C4-2B (cell line): ENCODE data around the gene TSPAN15.

Experiments
- H3K27ac ChIP-seq: fragments of 450-650 bp; 2 replicates; pipeline ENCODE4 v1.5.1; 2017
- ZFX ChIP-seq: fragments of 450-650 bp; IDR thresholded peaks from 2 replicates; pipeline ENCODE4 v1.6.1; 2017
- TF ChIP-seq, protein P1 (sequence below): fragments of 450-650 bp; conservative IDR thresholded peaks from 2 replicates; pipeline ENCODE4 v1.5.1; 2017; ENCODE audit warnings: mild to moderate bottlenecking

Gene TSPAN15

DNA sequence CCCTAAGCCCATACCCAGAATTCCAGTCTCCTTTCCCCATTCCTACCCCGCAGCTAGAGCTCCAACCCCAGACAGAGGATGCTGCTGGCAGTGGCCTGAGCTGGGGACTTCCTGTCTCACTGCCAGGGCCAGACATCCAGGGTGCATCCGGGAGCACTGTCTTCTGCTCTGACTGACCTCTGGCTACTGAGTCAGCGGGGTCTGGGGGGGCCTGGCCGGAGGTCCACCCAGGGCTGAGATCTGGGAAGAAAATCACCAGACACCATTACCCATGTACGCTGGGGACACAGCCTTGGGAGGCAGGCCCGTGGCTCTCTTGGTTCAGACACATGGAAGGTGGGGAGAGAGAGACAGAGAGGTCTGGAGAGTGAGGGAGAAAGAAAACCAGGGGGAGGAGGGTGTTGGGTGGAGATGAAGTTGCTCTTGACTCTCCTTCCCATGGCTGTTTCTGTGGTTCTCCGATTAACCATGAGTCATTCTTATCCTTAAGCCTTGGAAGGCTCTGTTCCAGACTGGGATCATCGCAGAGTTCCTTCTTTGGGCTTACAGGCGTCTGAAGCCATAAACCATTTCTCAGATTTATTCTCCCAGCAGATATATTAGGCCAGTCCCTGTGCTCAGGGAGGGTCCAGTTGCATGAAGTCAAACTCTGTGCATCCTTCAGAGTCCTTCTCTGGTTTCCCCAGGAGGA, 23.6 kb downstream of the TSPAN15 start:
- H3K27ac ChIP-seq: no peak overlapping the region
- TF ChIP-seq ZFX: no peak
- TF ChIP-seq, protein P1, sequence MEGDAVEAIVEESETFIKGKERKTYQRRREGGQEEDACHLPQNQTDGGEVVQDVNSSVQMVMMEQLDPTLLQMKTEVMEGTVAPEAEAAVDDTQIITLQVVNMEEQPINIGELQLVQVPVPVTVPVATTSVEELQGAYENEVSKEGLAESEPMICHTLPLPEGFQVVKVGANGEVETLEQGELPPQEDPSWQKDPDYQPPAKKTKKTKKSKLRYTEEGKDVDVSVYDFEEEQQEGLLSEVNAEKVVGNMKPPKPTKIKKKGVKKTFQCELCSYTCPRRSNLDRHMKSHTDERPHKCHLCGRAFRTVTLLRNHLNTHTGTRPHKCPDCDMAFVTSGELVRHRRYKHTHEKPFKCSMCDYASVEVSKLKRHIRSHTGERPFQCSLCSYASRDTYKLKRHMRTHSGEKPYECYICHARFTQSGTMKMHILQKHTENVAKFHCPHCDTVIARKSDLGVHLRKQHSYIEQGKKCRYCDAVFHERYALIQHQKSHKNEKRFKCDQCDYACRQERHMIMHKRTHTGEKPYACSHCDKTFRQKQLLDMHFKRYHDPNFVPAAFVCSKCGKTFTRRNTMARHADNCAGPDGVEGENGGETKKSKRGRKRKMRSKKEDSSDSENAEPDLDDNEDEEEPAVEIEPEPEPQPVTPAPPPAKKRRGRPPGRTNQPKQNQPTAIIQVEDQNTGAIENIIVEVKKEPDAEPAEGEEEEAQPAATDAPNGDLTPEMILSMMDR: no peak

DNA sequence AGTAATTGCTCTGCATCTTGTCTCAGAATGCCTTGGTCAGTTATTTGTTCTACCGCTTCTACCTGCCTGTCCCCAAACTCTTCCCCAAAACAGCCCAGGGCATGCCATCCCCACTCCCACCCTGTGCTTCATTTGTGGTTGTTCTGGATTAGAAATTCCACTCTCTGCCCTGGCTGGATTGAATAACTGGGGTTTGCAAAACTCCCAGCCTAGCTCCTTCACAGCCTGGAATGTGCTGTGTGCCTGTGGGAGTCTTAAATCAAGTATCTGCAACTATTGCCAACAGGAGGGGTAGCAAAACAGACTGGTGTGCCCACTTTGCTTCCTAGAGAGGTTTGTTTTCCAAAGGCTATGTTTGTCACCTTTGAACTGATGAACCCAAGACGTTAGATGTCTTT, 24.2 kb downstream of the TSPAN15 start:
- no peak overlapping the region for H3K27ac ChIP-seq
- TF ChIP-seq, protein P1: no peak
- no peak for TF ChIP-seq ZFX

DNA sequence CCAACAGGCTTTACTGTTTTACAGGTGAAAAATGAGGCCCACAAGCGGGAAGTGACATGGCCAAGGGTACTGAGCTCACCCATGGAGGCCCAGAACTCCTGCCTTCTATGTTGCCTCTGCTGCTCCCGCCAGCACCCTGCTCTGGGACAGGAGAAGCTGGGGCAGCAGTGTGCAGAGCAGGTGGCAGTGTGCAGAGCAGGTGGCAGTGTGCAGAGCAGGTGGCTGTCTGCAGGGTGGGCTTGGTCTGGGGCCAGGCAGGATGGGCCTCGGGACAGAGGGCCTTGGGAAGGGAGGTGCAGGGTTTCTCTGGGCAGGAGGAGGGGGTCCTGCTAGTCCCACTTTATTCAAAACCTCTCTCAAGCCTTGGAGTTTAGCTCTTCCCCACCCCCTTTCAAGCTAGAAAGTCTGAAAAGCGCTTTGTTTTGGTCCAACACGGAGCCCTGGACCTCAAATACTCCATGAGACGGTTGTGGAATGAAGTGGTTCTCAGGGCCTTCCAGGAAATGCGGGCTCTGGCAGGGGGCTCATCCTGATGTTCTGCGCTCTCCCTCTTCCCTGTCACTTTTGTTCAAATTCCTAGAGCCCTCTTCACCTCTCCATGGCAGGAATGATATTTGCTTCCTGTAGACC, 26.8 kb downstream of the TSPAN15 start:
- no peak overlapping the region for H3K27ac ChIP-seq
- no peak for TF ChIP-seq ZFX
- TF ChIP-seq, protein P1: no peak

DNA sequence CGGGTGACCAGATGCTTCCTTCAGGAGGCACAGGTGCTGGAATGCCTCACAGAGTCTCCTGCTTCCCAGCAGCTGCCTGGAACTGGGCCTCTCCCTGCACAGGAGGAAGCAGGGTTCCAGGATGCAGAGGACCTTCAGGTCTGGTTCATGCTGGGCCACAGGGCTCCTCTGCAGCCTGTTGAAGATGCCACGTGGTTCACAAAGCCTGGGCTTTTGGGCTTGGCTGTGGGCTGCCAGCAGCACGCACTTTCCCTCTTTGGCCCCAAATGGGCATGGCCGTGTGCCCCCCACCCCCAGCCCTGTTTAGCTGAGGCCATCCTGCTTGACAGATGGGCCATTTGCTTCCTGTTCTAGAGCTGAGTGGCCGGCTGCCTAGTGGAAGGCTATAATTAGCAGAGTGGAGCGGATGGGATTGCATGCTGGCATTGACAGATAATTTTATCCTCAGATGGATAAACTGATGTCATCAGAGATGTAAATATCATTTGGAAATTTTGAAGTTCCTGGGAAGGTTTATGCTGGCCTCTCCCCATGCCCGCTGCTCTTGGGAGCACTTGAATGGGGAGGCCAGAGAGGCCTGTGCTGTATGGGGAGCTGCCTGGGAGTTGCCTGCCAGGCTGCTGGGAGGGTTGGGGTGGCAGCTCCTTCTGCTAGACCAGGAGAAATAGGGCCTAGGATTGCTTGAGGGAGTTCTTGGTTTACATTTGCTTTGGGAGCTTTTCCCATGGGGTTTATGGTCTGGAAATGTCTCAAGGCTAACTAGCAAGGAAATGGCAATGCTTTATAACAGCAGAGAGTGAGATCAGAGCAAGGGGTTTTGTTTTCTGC, 28.2 kb downstream of the TSPAN15 start:
- peak overlapping the region; percentile 2; the same call in 1 of the 2 replicates for H3K27ac ChIP-seq

DNA sequence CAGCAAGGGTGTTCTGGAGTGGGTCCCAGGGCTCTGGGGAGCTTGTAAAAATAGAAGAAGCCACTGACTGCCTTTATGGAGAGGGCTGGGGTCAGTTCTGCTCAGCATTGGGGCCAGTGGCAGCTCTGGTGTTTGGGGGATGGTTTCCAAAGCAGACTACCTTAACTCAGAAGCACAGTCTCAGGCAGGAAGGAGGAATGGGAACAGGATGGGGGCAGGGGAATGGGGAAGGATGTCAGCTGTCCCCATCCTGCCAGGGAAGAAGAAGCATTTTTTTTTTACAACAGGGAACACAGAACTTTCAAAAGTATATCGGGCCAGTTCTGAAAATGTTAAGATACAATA, 28.8 kb downstream of the TSPAN15 start:
- TF ChIP-seq, protein P1: no peak
- no peak for TF ChIP-seq ZFX
- H3K27ac ChIP-seq: peak overlapping the region; percentile 2; the same call in 1 of the 2 replicates

More for the DNA sequence above, 28.2 kb downstream of the TSPAN15 start:
- TF ChIP-seq, protein P1: no peak
- no peak for TF ChIP-seq ZFX

DNA sequence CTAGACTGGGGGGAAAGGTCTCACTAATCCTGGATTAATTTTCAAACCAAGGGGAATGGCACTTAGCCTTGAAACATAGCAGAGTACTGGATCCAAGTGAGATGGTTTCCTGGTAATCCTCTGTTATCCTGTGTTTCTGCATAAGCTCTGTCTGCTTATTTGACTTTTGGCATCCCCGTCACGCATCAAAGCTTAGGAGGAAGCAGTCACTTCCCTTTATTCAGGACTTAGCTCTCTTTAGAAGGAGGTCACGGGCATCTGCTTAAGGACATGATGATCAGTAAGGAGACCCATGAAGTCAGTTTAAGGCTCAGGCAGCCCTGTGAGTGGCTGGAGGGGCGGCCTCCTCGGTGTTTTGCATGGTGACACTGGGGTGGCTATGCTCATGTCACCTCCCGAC, 30.0 kb downstream of the TSPAN15 start:
- no peak overlapping the region for H3K27ac ChIP-seq
- TF ChIP-seq, protein P1: no peak
- TF ChIP-seq ZFX: no peak
